ENCODE data around the gene KRTAP20-2. TPM values are rescaled to one million over a fixed set of nuclear protein-coding genes. Genes with fewer than 3 reads are reported as not detected.

The KRTAP20-2 gene
- total RNA-seq, 1 experiment from 2014 or later = not detected

- POLR2A ChIA-PET = no interaction called here
- DNase-seq (ENCODE audit: low read depth, low spot score) (no peak), ATAC-seq (no peak)
- Histone ChIP-seq H3K27ac (ENCODE audit: low read length) (no peak overlapping the region), H3K36me3 (ENCODE audit: control insufficient read depth, insufficient read depth, low read length) (no peaks in the 10 kb centered on the region), H3K9me3 (ENCODE audit: control insufficient read depth, insufficient read depth, low read depth, low read length) (no peaks in the 10 kb centered on the region), H3K27me3 (ENCODE audit: control insufficient read depth, insufficient read depth, low read length) (no peaks in the 10 kb centered on the region), H3K4me1 (ENCODE audit: control insufficient read depth, insufficient read depth, low read length) (no peaks in the 10 kb centered on the region), H3K4me3 (ENCODE audit: low read depth in 2 of 2, low read length in 2 of 2) (no peak overlapping the region)
- in situ Hi-C loops (cut with HindIII; ENCODE audit: low pct_unique_long_range_greater_than_20kb, low sequenced_read_pairs) = no loop called here
- CTCF ChIA-PET = no interaction called here
- no peak for TF ChIP-seq POLR2AphosphoS5 (IDR thresholded peaks at IDR 0.05; ENCODE audit: low read depth, low read length)
- TF ChIP-seq TCF7L2 (IDR thresholded peaks at IDR 0.05; ENCODE audit: low read depth, low read length) = no peak
- TF ChIP-seq, protein P1, sequence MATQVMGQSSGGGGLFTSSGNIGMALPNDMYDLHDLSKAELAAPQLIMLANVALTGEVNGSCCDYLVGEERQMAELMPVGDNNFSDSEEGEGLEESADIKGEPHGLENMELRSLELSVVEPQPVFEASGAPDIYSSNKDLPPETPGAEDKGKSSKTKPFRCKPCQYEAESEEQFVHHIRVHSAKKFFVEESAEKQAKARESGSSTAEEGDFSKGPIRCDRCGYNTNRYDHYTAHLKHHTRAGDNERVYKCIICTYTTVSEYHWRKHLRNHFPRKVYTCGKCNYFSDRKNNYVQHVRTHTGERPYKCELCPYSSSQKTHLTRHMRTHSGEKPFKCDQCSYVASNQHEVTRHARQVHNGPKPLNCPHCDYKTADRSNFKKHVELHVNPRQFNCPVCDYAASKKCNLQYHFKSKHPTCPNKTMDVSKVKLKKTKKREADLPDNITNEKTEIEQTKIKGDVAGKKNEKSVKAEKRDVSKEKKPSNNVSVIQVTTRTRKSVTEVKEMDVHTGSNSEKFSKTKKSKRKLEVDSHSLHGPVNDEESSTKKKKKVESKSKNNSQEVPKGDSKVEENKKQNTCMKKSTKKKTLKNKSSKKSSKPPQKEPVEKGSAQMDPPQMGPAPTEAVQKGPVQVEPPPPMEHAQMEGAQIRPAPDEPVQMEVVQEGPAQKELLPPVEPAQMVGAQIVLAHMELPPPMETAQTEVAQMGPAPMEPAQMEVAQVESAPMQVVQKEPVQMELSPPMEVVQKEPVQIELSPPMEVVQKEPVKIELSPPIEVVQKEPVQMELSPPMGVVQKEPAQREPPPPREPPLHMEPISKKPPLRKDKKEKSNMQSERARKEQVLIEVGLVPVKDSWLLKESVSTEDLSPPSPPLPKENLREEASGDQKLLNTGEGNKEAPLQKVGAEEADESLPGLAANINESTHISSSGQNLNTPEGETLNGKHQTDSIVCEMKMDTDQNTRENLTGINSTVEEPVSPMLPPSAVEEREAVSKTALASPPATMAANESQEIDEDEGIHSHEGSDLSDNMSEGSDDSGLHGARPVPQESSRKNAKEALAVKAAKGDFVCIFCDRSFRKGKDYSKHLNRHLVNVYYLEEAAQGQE (IDR thresholded peaks at IDR 0.05; ENCODE audit: insufficient read depth in 1 of 2, low read depth in 2 of 2, low read length in 1 of 2) = no peak
- no peak for TF ChIP-seq SIN3A (IDR thresholded peaks at IDR 0.05; ENCODE audit: borderline replicate concordance, insufficient read depth, low read depth, low read length)
- TF ChIP-seq CTCF (IDR thresholded peaks at IDR 0.05) = no peak
- BruUV-seq (replicated peaks) = no TSS peak
- intact Hi-C loops (cut with micrococcal nuclease; ENCODE audit: unreplicated experiment) = no loop called here
These were observed 12.0 kb downstream of the KRTAP20-2 start for GRCh38 chr21:30646904-30647414.

- H3K27me3 ChIP-seq (ENCODE audit: control insufficient read depth, insufficient read depth, low read length) = no peaks in the 10 kb centered on the region
- no peak for TF ChIP-seq POLR2AphosphoS5 (IDR thresholded peaks at IDR 0.05; ENCODE audit: low read depth, low read length)
- TF ChIP-seq CTCF (IDR thresholded peaks at IDR 0.05) = no peak
- TF ChIP-seq, protein P1 (IDR thresholded peaks at IDR 0.05; ENCODE audit: insufficient read depth in 1 of 2, low read depth in 2 of 2, low read length in 1 of 2) = no peak
- TF ChIP-seq SIN3A (IDR thresholded peaks at IDR 0.05; ENCODE audit: borderline replicate concordance, insufficient read depth, low read depth, low read length) = no peak
- no peak for TF ChIP-seq TCF7L2 (IDR thresholded peaks at IDR 0.05; ENCODE audit: low read depth, low read length)
- intact Hi-C loops (cut with micrococcal nuclease; ENCODE audit: unreplicated experiment) (no loop called here), in situ Hi-C loops (cut with HindIII; ENCODE audit: low pct_unique_long_range_greater_than_20kb, low sequenced_read_pairs) (no loop called here)
- H3K9me3 ChIP-seq (ENCODE audit: control insufficient read depth, insufficient read depth, low read depth, low read length) = no peaks in the 10 kb centered on the region
- no TSS peak for BruUV-seq (replicated peaks)
- no peaks in the 10 kb centered on the region for H3K4me1 ChIP-seq (ENCODE audit: control insufficient read depth, insufficient read depth, low read length)
- no peak for ATAC-seq
- ChIA-PET CTCF (no interaction called here), POLR2A (no interaction called here)
- DNase-seq (ENCODE audit: low read depth, low spot score) = no peak
- no peak overlapping the region for H3K27ac ChIP-seq (ENCODE audit: low read length)
- no peak overlapping the region for H3K4me3 ChIP-seq (ENCODE audit: low read depth in 2 of 2, low read length in 2 of 2)
- H3K36me3 ChIP-seq (ENCODE audit: control insufficient read depth, insufficient read depth, low read length) = no peaks in the 10 kb centered on the region
These were observed 17.9 kb downstream of the KRTAP20-2 start for GRCh38 chr21:30652891-30653290.
